Mesenchymal stem cell (in vitro differentiated cells and primary cell): ENCODE measurements around the gene COX6A1.

ENCODE experiments used
- DNase-seq: peaks from one replicate; pipeline ENCODE4 v3.0.0-alpha.2; 2013
- H2AFZ ChIP-seq: one replicate; pipeline ENCODE4 v1.6.1; 2013; ENCODE audit warnings: low read depth, mild to moderate bottlenecking, control low read depth, inconsistent platforms, low read length, moderate library complexity
- H2AK5ac ChIP-seq: 2 replicates; pipeline ENCODE4 v1.6.1; 2013; ENCODE audit warnings: low read length, moderate library complexity, mild to moderate bottlenecking, inconsistent platforms; ENCODE audit not compliant: severe bottlenecking
- H2BK120ac ChIP-seq: one replicate; pipeline ENCODE4 v1.6.1; 2013; ENCODE audit warnings: low read depth, mild to moderate bottlenecking, inconsistent platforms, low read length, moderate library complexity
- H2BK12ac ChIP-seq, 2 experiments: one replicate each; pipeline ENCODE4 v1.6.1; 2013; ENCODE audit warnings: inconsistent platforms in 2 of 2, low read length in 2 of 2, mild to moderate bottlenecking in 2 of 2, moderate library complexity in 2 of 2, control low read depth in 1 of 2
- H2BK15ac ChIP-seq: one replicate; pipeline ENCODE4 v1.6.1; 2013; ENCODE audit warnings: mild to moderate bottlenecking, low read depth, inconsistent platforms; ENCODE audit not compliant: poor library complexity, severe bottlenecking
- H2BK5ac ChIP-seq: 2 replicates; pipeline ENCODE4 v1.6.1; 2013; ENCODE audit warnings: low read depth, mild to moderate bottlenecking, low read length, control low read depth, inconsistent platforms; ENCODE audit not compliant: poor library complexity, severe bottlenecking
- H3K14ac ChIP-seq, 2 experiments: one replicate each; pipeline ENCODE4 v1.6.1; 2013; ENCODE audit warnings: inconsistent platforms in 2 of 2, low read length in 2 of 2, control low read depth in 1 of 2, mild to moderate bottlenecking in 1 of 2, moderate library complexity in 1 of 2
- H3K18ac ChIP-seq, 2 experiments: one replicate each; pipeline ENCODE4 v1.6.1; 2013; ENCODE audit warnings: inconsistent platforms in 2 of 2, low read length in 2 of 2, control low read depth in 1 of 2, low read depth in 1 of 2, mild to moderate bottlenecking in 1 of 2
- H3K23ac ChIP-seq, 2 experiments: one replicate each; pipeline ENCODE4 v1.6.1; 2013; ENCODE audit warnings: inconsistent platforms in 2 of 2, low read length in 2 of 2, mild to moderate bottlenecking in 2 of 2, moderate library complexity in 2 of 2, control low read depth in 1 of 2
- H3K27ac ChIP-seq: 2 replicates; pipeline ENCODE4 v1.5.1; 2013; ENCODE audit warnings: mild to moderate bottlenecking, moderate library complexity, low read length, control low read depth, inconsistent platforms; ENCODE audit not compliant: poor library complexity, severe bottlenecking
- H3K27me3 ChIP-seq, 2 experiments: 2 replicates each; pipeline versions ENCODE4 v1.6.1 to v1.7.0; 2013; ENCODE audit warnings: low read length in 2 of 2, mild to moderate bottlenecking in 2 of 2, moderate library complexity in 2 of 2, control low read depth in 1 of 2, inconsistent platforms in 1 of 2; ENCODE audit not compliant: control insufficient read depth in 1 of 2, insufficient read depth in 1 of 2
- H3K36me3 ChIP-seq, 2 experiments: 2 replicates each; pipeline versions ENCODE4 v1.6.1 to v1.7.0; 2013; ENCODE audit warnings: low read length in 2 of 2, control low read depth in 1 of 2, inconsistent platforms in 1 of 2, low read depth in 1 of 2, mild to moderate bottlenecking in 1 of 2; ENCODE audit not compliant: insufficient read depth in 2 of 2, control insufficient read depth in 1 of 2
- H3K4ac ChIP-seq, 2 experiments: one replicate each; pipeline ENCODE4 v1.6.1; 2013; ENCODE audit warnings: inconsistent platforms in 2 of 2, low read length in 2 of 2, mild to moderate bottlenecking in 2 of 2, moderate library complexity in 2 of 2, control low read depth in 1 of 2, low read depth in 1 of 2
- H3K4me1 ChIP-seq: 2 replicates; pipeline ENCODE4 v1.6.1; 2013; ENCODE audit warnings: low read depth, low read length, control low read depth; ENCODE audit not compliant: control insufficient read depth, insufficient read depth
- H3K4me2 ChIP-seq: 2 replicates; pipeline ENCODE4 v1.6.1; 2013; ENCODE audit warnings: low read length, mild to moderate bottlenecking, inconsistent platforms; ENCODE audit not compliant: poor library complexity, severe bottlenecking
- H3K4me3 ChIP-seq, 2 experiments: 2 replicates each; pipeline versions ENCODE4 v1.5.1 to v1.7.0; 2013; ENCODE audit warnings: low read length in 2 of 2, mild to moderate bottlenecking in 2 of 2, control low read depth in 1 of 2, low read depth in 1 of 2; ENCODE audit not compliant: insufficient read depth in 1 of 2
- H3K79me1 ChIP-seq: replicated peaks from 2 replicates; pipeline ENCODE4 v1.6.1; 2013; ENCODE audit warnings: mild to moderate bottlenecking, control low read depth, low read length, inconsistent platforms; ENCODE audit not compliant: poor library complexity, severe bottlenecking
- H3K9ac ChIP-seq: 2 replicates; pipeline ENCODE4 v1.7.0; 2013; ENCODE audit warnings: mild to moderate bottlenecking, low read length, moderate library complexity
- H3K9me3 ChIP-seq: 2 replicates; pipeline ENCODE4 v1.7.0; 2013; ENCODE audit warnings: mild to moderate bottlenecking, low read length; ENCODE audit not compliant: control insufficient read depth
- H4K8ac ChIP-seq: one replicate; pipeline ENCODE4 v1.6.1; 2013; ENCODE audit warnings: inconsistent platforms, mild to moderate bottlenecking, low read length, moderate library complexity
- H4K91ac ChIP-seq: one replicate; pipeline ENCODE4 v1.6.1; 2013; ENCODE audit warnings: mild to moderate bottlenecking, low read length, inconsistent platforms
- WGBS: methylation state at CpG from one replicate; pipeline ENCODE4 v1.1.7; 2013; ENCODE audit warnings: mixed read lengths; 5-methylcytosine and 5-hydroxymethylcytosine counted together

The COX6A1 gene

DNA sequence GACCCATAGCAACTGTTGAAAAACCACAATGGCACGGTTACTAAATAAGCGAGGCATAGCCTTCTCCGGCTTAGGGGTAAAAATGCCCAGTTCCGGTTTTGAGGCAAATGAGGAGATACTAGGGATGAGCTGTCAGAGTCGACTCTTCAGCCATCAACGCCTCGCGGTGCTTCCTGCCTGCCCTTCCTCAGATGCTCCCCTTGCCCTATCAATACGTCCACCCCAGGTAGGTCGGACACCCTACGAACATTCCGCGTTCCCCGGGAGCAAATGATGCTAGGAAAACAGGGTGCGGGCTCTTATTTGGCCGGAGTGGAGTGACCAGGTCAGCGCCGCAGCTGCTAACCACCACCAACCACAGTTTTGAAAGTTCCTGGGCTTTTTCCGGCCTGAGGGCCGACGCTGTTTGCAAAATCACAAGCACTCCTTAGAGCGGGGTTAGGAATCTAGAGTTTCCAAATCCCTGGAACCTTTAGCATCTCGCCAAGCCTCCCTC lies 30.5 kb downstream of the COX6A1 start:
- Histone ChIP-seq H3K4me2 (peak overlapping the region; percentile 93), H3K79me1 (peaks cover 17% of the 10 kb centered on the region), H4K8ac (peak overlapping the region; percentile 80), H2BK120ac (peak overlapping the region; percentile 93), H3K14ac (no peak overlapping the region), H2BK12ac (no peak overlapping the region), H3K27ac (peak overlapping the region; percentile 78), H3K9ac (peak overlapping the region; percentile 92), H3K9me3 (no peaks in the 10 kb centered on the region), H3K4ac (no peak overlapping the region), H3K27me3 (no peaks in the 10 kb centered on the region), H2AK5ac (no peak overlapping the region), H3K18ac (no peak overlapping the region), H3K4me1 (peaks cover 12% of the 10 kb centered on the region), H2AFZ (no peak overlapping the region), H3K23ac (peak overlapping the region in 1 of 2 experiments; percentile 66), H3K36me3 (peaks cover 10 to 36% of the 10 kb centered on the region in 2 experiments), H2BK5ac (peak overlapping the region; percentile 66), H4K91ac (no peak overlapping the region), H3K4me3 (peak overlapping the region; percentile 93 to 100), H2BK15ac (peak overlapping the region; percentile 38)
- peak; percentile 78 for DNase-seq
- 3% methylated on average over 22 of the region's 23 CpGs for WGBS

DNA sequence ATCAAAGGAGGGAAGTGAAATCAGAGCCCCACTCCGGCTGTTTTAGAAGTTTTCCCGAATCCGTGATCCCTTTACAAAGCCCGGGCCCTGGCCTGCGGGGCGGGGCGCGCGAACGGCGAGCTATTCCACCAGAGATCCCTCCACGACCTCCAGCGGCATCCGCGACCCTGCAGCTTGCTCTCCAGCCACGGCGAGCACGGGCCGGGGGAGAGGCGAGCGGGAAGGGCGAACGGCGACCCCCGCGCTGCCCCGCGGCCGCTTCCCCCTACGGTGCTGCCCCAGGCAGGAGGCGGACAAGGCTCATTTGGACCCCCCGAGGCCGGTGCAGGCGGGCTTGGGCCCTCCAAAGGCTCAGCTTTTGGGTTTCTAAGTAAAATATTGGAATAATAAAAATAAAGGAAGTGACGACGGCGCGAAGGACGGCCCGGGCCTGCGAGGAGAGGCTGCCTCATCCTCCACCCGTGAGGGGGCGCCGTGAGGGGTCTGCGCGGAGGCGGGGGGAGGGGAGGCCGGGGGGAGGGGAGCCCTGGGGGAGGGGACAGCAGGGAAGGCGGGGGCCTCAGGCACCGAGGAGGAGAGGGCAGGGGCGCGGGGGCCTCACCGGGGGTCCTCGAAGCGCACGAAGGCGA lies 31.0 kb downstream of the COX6A1 start:
- Histone ChIP-seq H3K27me3 (no peaks in the 10 kb centered on the region), H3K4me1 (peaks cover 12% of the 10 kb centered on the region), H3K4ac (peak overlapping the region; percentile 99), H3K23ac (peak overlapping the region; percentile 87 to 100), H2BK5ac (peak overlapping the region; percentile 87), H3K14ac (peak overlapping the region; percentile 69 to 99), H3K9me3 (no peaks in the 10 kb centered on the region), H2AFZ (peak overlapping the region; percentile 72), H3K9ac (peak overlapping the region; percentile 92), H2BK12ac (peak overlapping the region; percentile 83 to 96), H2BK120ac (peak overlapping the region; percentile 93), H3K4me2 (peak overlapping the region; percentile 93), H2AK5ac (peak overlapping the region; percentile 55), H3K18ac (peak overlapping the region; percentile 99 to 100), H3K27ac (peak overlapping the region; percentile 93), H4K91ac (peak overlapping the region; percentile 99), H3K4me3 (peak overlapping the region; percentile 93 to 100), H3K36me3 (peaks cover 5 to 30% of the 10 kb centered on the region in 2 experiments), H3K79me1 (peaks cover 15% of the 10 kb centered on the region), H2BK15ac (peak overlapping the region; percentile 100), H4K8ac (peak overlapping the region; percentile 99)
- WGBS = under 1% methylated on average over 50 of the region's 57 CpGs
- DNase-seq = peak; percentile 29

DNA sequence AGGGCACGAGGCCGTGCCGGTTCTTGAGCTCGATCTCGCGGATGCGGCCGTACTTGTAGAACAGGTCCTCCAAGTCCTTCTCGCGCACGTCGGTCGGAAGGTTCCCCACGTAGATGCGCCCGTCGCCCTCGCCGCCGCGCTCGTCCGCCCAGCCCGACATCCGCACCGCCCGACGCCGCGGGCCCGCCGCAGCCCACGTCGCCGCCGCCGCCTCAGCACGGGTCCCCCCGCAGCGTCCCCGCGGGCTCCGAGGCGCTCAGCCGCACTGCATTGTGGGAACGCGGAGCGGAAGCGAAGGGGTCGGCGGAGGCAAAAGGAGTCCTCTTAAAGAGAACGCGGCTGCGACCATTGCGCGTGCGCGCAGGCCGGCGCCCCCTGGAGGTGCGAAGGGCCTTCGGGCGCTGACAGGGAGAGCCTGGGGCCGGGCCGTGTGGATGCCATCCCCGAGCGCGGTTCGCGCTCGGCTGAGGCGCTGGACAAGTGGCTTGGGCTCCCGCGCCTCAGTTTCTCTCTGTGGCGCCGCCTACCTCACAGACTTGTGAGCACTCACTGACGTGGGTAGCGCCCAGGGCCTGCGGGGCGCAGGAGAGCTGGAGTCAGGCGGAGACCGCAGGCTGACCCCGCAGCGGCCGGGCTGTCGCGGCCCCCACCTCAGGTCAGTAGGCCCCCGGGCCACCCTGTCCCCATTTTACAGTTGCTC lies 31.7 kb downstream of the COX6A1 start, which contains the start of gene SRSF9:
TSS of gene SRSF9 (minus strand) at position 299 of the 700 bp plus-strand sequence. CDS start at position 160, 139 bp downstream.
- Histone ChIP-seq H3K4ac (peak within 1 kb of the TSS; percentile 99), H2AFZ (peak within 1 kb of the TSS; percentile 99), H4K91ac (peak within 1 kb of the TSS; percentile 99), H3K4me2 (peak within 1 kb of the TSS; percentile 93), H3K18ac (peak within 1 kb of the TSS; percentile 99 to 100), H3K27me3 (no peaks in the 10 kb centered on the region), H3K9ac (peak within 1 kb of the TSS; percentile 92), H3K9me3 (no peaks in the 10 kb centered on the region), H3K27ac (peak within 1 kb of the TSS; percentile 93), H3K4me3 (peak within 1 kb of the TSS; percentile 93 to 100), H3K36me3 (peaks cover 4 to 24% of the 10 kb centered on the region in 2 experiments), H2BK5ac (peak within 1 kb of the TSS; percentile 87), H2BK15ac (peak within 1 kb of the TSS; percentile 100), H2BK12ac (peak within 1 kb of the TSS; percentile 83 to 96), H3K4me1 (peaks cover 13% of the 10 kb centered on the region), H3K14ac (peak within 1 kb of the TSS; percentile 69 to 99), H3K23ac (peak within 1 kb of the TSS; percentile 87 to 100), H4K8ac (peak within 1 kb of the TSS; percentile 99), H3K79me1 (peaks cover 12% of the 10 kb centered on the region), H2BK120ac (peak within 1 kb of the TSS; percentile 93), H2AK5ac (peak within 1 kb of the TSS; percentile 55)
- DNase-seq = peak; percentile 97
- WGBS = under 1% methylated on average over 65 of the region's 88 CpGs
